ENCODE measurements around the gene PARD3B. TPM values are rescaled to one million over a fixed set of nuclear protein-coding genes. Genes with fewer than 3 reads are reported as not detected.

Gene PARD3B
- total RNA-seq, 4 donors from 2014 or later: 32.8 to 69.6 (median 47.3) TPM

GRCh38 chr2:204948822-204949221 is 403.5 kb downstream of the PARD3B start:
- TF ChIP-seq CTCF (IDR thresholded peaks at IDR 0.05; ENCODE audit: low read depth): no peak

DNA sequence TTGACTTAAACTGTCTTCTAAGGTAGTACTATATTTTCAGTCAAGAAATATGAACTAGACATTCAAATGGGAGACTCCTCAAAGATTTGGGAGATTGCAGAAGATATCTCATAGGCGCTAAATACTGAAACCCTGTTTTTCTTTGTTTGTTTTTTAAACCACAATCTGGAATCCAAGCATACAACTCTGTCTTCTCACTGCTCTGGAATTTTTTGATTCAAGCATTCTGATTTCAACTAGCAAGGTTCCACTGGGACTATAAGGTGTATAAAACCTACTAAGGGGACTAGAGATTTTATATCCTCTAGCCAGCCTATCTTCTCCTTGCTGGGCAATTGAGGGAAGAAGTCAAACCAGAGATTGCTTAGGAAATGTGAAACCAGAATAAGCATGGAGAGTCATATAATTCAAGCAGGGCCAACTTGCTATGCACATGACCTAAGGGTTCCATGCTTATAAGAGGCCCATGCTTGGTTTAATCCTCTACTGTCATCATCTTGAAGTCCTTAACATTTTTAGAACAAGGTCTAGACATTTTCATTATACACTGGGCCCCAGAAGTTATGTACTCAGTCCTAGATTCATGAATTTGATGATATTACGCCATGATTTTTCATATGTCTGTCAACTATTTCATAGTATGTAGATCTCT is 405.5 kb downstream of the PARD3B start:
- no peak for TF ChIP-seq CTCF (IDR thresholded peaks at IDR 0.05; ENCODE audit: low read depth)

GRCh38 chr2:204958371-204958770 is 413.1 kb downstream of the PARD3B start:
- TF ChIP-seq CTCF (IDR thresholded peaks at IDR 0.05; ENCODE audit: low read depth): no peak

DNA sequence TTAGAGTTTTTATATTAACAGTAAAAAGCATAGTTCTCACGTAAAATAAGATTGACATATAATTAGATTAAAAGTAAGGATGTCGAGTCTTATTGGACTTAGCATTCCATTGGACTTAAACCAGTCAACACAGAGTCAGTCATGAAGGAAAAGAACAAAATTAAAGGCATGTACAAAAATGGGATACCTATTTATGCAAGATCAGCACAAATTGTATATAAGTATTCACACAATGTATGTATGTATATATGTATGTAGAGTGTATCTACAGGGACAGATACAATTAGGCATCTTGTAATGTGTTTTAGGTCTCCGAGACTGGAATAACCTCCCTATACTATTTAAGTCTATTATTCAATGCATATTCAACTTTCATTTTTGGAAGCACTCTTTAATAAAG is 419.1 kb downstream of the PARD3B start:
- no peak for TF ChIP-seq CTCF (IDR thresholded peaks at IDR 0.05; ENCODE audit: low read depth)

DNA sequence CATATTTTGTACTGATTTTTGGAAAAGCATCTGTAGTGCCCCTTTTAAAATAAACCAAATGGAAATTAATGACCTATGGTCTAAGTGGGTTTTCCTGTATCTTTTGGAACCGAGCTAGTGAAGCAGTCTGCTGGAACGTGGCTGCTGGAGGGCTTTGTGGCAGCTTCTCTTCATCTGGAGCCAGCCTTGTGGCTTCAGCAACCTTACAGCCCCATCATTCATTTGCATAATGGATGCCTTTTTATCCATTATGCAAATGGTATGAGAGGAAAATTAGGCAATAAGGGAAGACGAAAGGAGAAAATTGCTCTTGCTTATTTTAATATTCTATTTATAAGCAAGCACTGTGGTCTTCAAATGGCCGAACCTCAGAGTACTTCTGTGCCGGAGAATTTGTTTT is 421.0 kb downstream of the PARD3B start:
- TF ChIP-seq CTCF (IDR thresholded peaks at IDR 0.05; ENCODE audit: low read depth): no peak

- no peak for TF ChIP-seq CTCF (IDR thresholded peaks at IDR 0.05; ENCODE audit: low read depth)
These were observed 422.1 kb downstream of the PARD3B start for GRCh38 chr2:204967199-204967960.

- no peak for TF ChIP-seq CTCF (IDR thresholded peaks at IDR 0.05; ENCODE audit: low read depth)
These were observed 426.1 kb downstream of the PARD3B start for GRCh38 chr2:204971206-204971907.

Data from subcutaneous adipose tissue (tissue), 4 donors.